AG04450 (cell line): Measurements from ENCODE around the gene SELPLG. TPM values are rescaled to one million over a fixed set of nuclear protein-coding genes. Genes with fewer than 3 reads are reported as not detected.
A peak's percentile ranks its signal among the peaks of the same experiment; 100 is the strongest.

Source experiments
- CTCF ChIA-PET: fragments of 300-600, 350-600 bp; formaldehyde crosslinking; extraction: SDS; loops from one replicate; lab custom pipeline; 2022; ENCODE audit warnings: antibody characterized with exemption, inconsistent platforms; lab: Charles Lee
- POLR2A ChIA-PET: fragments of 350-600 bp; formaldehyde crosslinking; extraction: SDS; loops from one replicate; lab custom pipeline; 2021; ENCODE audit warnings: antibody characterized with exemption, inconsistent platforms; lab: Yijun Ruan, JAX
- DNase-seq: peaks from one replicate; pipeline ENCODE4 v3.0.0-alpha.2; 2011; ENCODE audit warnings: low read depth, low spot score
- H3K27ac ChIP-seq: one replicate; pipeline ENCODE4 v1.5.1; 2012; ENCODE audit warnings: low read depth, low read length, control low read depth
- H3K27me3 ChIP-seq: one replicate; pipeline ENCODE4 v1.6.0; 2012; ENCODE audit warnings: low read length; ENCODE audit not compliant: control insufficient read depth, insufficient read depth
- H3K4me3 ChIP-seq: 2 replicates; pipeline ENCODE4 v1.5.1; 2011; ENCODE audit warnings: mild to moderate bottlenecking, low read depth, low read length, control low read depth
- H3K9me3 ChIP-seq: 2 replicates; pipeline ENCODE4 v1.5.1; 2012; ENCODE audit warnings: low read length; ENCODE audit not compliant: control insufficient read depth, insufficient read depth
- CTCF ChIP-seq: IDR thresholded peaks from 2 replicates; pipeline ENCODE4 v1.5.1; 2011; ENCODE audit warnings: low read depth, low read length, control low read depth, inconsistent platforms
- polyA plus RNA-seq: library from polyadenylated mRNA; depleted of rRNA; stranded (reverse); fragments of >200 nt; gene quantifications from 2 replicates; pipeline ENCODE4 v1.2.3, GENCODE V29; 2011

SELPLG gene
- polyA plus RNA-seq, 1 experiment, result 6.1 TPM

GRCh38 chr12:108595711-108596647, 37.7 kb downstream of the SELPLG start:
- Histone ChIP-seq H3K27me3 (no peaks in the 10 kb centered on the region), H3K4me3 (peak overlapping the region; percentile 75), H3K9me3 (no peaks in the 10 kb centered on the region; the same call in 1 of the 2 replicates), H3K27ac (no peak overlapping the region)
- ChIA-PET CTCF (interaction anchor here (1.1 to 1.2 kb wide), 2 partner anchors 22 to 25 kb away, joined by 4 to 6 read pairs; no protein-coding TSS in a partner anchor), POLR2A (no interaction called here)
- DNase-seq, result no peak
- TF ChIP-seq CTCF, result no peak

GRCh38 chr12:108594960-108595710, 38.6 kb downstream of the SELPLG start:
- no peak for DNase-seq
- CTCF ChIA-PET, result interaction anchor here (0.9 to 1.2 kb wide), 4 partner anchors 22 to 24 kb away, joined by 3 to 6 read pairs (median 4); no protein-coding TSS in a partner anchor
- no peak for TF ChIP-seq CTCF
- Histone ChIP-seq H3K27ac (no peak overlapping the region), H3K9me3 (no peaks in the 10 kb centered on the region; the same call in 1 of the 2 replicates), H3K27me3 (no peaks in the 10 kb centered on the region), H3K4me3 (peak overlapping the region; percentile 75)
- POLR2A ChIA-PET, result no interaction called here

GRCh38 chr12:108594323-108594903, 39.3 kb downstream of the SELPLG start:
- no peak for TF ChIP-seq CTCF
- no peak for DNase-seq
- H3K27ac ChIP-seq, result no peak overlapping the region
- no peaks in the 10 kb centered on the region for H3K27me3 ChIP-seq
- POLR2A ChIA-PET, result no interaction called here
- H3K4me3 ChIP-seq, result no peak overlapping the region
- no peaks in the 10 kb centered on the region; the same call in 1 of the 2 replicates for H3K9me3 ChIP-seq
- CTCF ChIA-PET, result interaction anchor here (0.9 to 1.8 kb wide), 4 partner anchors 23 to 55 kb away, joined by 3 to 10 read pairs (median 4); no protein-coding TSS in a partner anchor

- H3K4me3 ChIP-seq, result no peak overlapping the region
- POLR2A ChIA-PET, result no interaction called here
- CTCF ChIA-PET, result interaction anchor here (1.8 kb wide), 1 partner anchor 26 kb away, joined by 10 read pairs; no protein-coding TSS in a partner anchor
- H3K27ac ChIP-seq, result no peak overlapping the region
- TF ChIP-seq CTCF, result no peak
- H3K27me3 ChIP-seq, result no peaks in the 10 kb centered on the region
- no peak for DNase-seq
- H3K9me3 ChIP-seq, result no peaks in the 10 kb centered on the region; the same call in 1 of the 2 replicates
Observed at GRCh38 chr12:108592033-108592909, 41.4 kb downstream of the SELPLG start.
